Bronchial smooth muscle cell (primary cell): ENCODE measurements around the gene KDM1B. TPM values are rescaled to one million over a fixed set of nuclear protein-coding genes. Genes with fewer than 3 reads are reported as not detected.

Source experiments
- total RNA-seq: library from RNA; depleted of rRNA; stranded (reverse); fragments of >200 nt; gene quantifications from 2 replicates; pipeline ENCODE4 v1.2.1, GENCODE V29; 2014

Gene KDM1B
- 13.1 and 22.1 TPM in 2 replicates for total RNA-seq

GRCh38 chr6:18155150-18155863, at the start of gene KDM1B:
Gene KDM1B, plus strand, starts transcription at chr6:18155422. Its CDS starts 4,474 bp downstream, at chr6:18159896.

GRCh38 chr6:18122128-18123093, 32.8 kb upstream of the KDM1B start, which contains the start of gene NHLRC1:
Gene NHLRC1, minus strand, starts transcription at chr6:18122677. Its CDS starts 71 bp downstream, at chr6:18122606.

GRCh38 chr6:18154507-18155149, 594 bp upstream of the KDM1B start, which contains the start of gene TPMT:
Gene TPMT, minus strand, starts transcription at chr6:18155077. Its CDS starts 5,950 bp downstream, at chr6:18149127.

GRCh38 chr6:18264219-18264922, 109.1 kb downstream of the KDM1B start, which contains the start of gene DEK:
Gene DEK, minus strand, starts transcription at chr6:18264530. Its CDS starts 543 bp downstream, at chr6:18263987.

Other genes with a start within 250 kb of the KDM1B start
- gene KIF13A, start 167.8 kb upstream of the KDM1B start, total RNA-seq, result 56.8 and 61.3 TPM in 2 replicates
- 2.2 and 3.6 TPM in 2 replicates for gene NHLRC1, start 32.7 kb upstream of the KDM1B start, total RNA-seq
- gene TPMT, start 345 bp upstream of the KDM1B start, total RNA-seq, result 11.5 and 14.7 TPM in 2 replicates
- 52.3 and 68.6 TPM in 2 replicates for gene DEK, start 109.1 kb downstream of the KDM1B start, total RNA-seq
- 0.79 and 1.0 TPM in 2 replicates for gene RNF144B, start 231.9 kb downstream of the KDM1B start, total RNA-seq